OCI-LY3 (cell line): Measurements from ENCODE around the gene ELF3.

Source experiments
- CTCF ChIP-seq: fragments of 200-600, 300-600 bp; sonication (generic); IDR thresholded peaks from 2 replicates; pipeline ENCODE4 v1.5.1; 2014; ENCODE audit warnings: antibody characterized with exemption, low read length, low read depth
- EZH2phosphoT487 ChIP-seq: fragments of 200-600 bp; shearing (Covaris generic); IDR thresholded peaks from 2 replicates; pipeline ENCODE4 v1.6.1; 2018; ENCODE audit warnings: antibody characterized with exemption, mixed run types, low read depth

GRCh38 chr1:202004711-202005110 lies 5.7 kb upstream of the ELF3 start:
- TF ChIP-seq CTCF, result no peak
- TF ChIP-seq EZH2phosphoT487, result no peak
